Immature natural killer cell (primary cell): Measurements from ENCODE around the gene KIF3A. TPM values are rescaled to one million over a fixed set of nuclear protein-coding genes. Genes with fewer than 3 reads are reported as not detected.

Experiments used
- polyA plus RNA-seq, 3 donors: library from polyadenylated mRNA; unstranded; fragments of 300-500 nt; fragmentation: Illumina TruSeq; gene quantifications; one replicate each; pipeline ENCODE4 v1.2.3, GENCODE V29; 2021

KIF3A gene
- polyA plus RNA-seq, 3 donors from 2014 or later: 7.4 to 13.5 (median 8.2) TPM

Other genes with a start within 250 kb of the KIF3A start
- 100 to 1,000 TPM; 349 to 460 (median 371) TPM for gene IRF1, start 246.8 kb downstream of the KIF3A start, polyA plus RNA-seq
- not detected for gene IL5, start 194.0 kb downstream of the KIF3A start, polyA plus RNA-seq
- gene RAD50, start 180.6 kb downstream of the KIF3A start, polyA plus RNA-seq: 10 to 100 TPM in 1 of 3 donors, 1 to 10 TPM in 2; 2.4 to 27.4 (median 9.7) TPM
- gene IL13, start 79.4 kb downstream of the KIF3A start, polyA plus RNA-seq: under 1 TPM in 1 of 3 donors, not detected in 2; 0.28 TPM
- gene IL4, start 63.6 kb downstream of the KIF3A start, polyA plus RNA-seq: not detected
- 1 to 10 TPM in 1 of 3 donors, under 1 TPM in 1, not detected in 1; 0.13 to 1.3 TPM for gene CCNI2, start 9.9 kb upstream of the KIF3A start, polyA plus RNA-seq
- gene SEPTIN8, start 39.7 kb upstream of the KIF3A start, polyA plus RNA-seq: 1 to 10 TPM in 2 of 3 donors, under 1 TPM in 1; 0.79 to 1.3 (median 1.2) TPM
- not detected for gene SOWAHA, start 75.8 kb upstream of the KIF3A start, polyA plus RNA-seq
- gene SHROOM1, start 93.1 kb upstream of the KIF3A start, polyA plus RNA-seq: 1 to 10 TPM in 1 of 3 donors, not detected in 2; 1.4 TPM
- gene GDF9, start 128.9 kb upstream of the KIF3A start, polyA plus RNA-seq: under 1 TPM in 1 of 3 donors, not detected in 2; 0.12 TPM
- 100 to 1,000 TPM; 554 to 923 (median 597) TPM for gene UQCRQ, start 129.1 kb upstream of the KIF3A start, polyA plus RNA-seq
- 1 to 10 TPM in 1 of 3 donors, under 1 TPM in 2; 0.50 to 2.0 (median 0.54) TPM for gene LEAP2, start 136.1 kb upstream of the KIF3A start, polyA plus RNA-seq
- 10 to 100 TPM; 10.7 to 31.8 (median 11.7) TPM for gene AFF4, start 226.1 kb upstream of the KIF3A start, polyA plus RNA-seq